SK-N-SH (cell line): Measurements from ENCODE around the gene LLGL2. TPM values are rescaled to one million over a fixed set of nuclear protein-coding genes. Genes with fewer than 3 reads are reported as not detected.

ENCODE experiments used
- CTCF ChIA-PET: fragments of 300-600, 350-600 bp; formaldehyde crosslinking; extraction: SDS; loops from one replicate; lab custom pipeline; 2021; lab: Yijun Ruan, JAX
- POLR2A ChIA-PET: fragments of 350-600 bp; sonication (Branson Sonifier 250); formaldehyde crosslinking; extraction: SDS; loops from one replicate; lab custom pipeline; 2020; ENCODE audit warnings: antibody characterized with exemption, inconsistent platforms; lab: Yijun Ruan, JAX
- DNase-seq: peaks from one replicate; pipeline ENCODE4 v3.0.0; 2012
- H2AFZ ChIP-seq: fragments of 200-600 bp; sonication (generic); 2 replicates; pipeline ENCODE4 v1.8.1; 2016; ENCODE audit warnings: antibody characterized with exemption, mild to moderate bottlenecking, low read depth
- H3F3A ChIP-seq: fragments of 200-600 bp; sonication (generic); replicated peaks from 2 replicates; pipeline ENCODE3; 2016; ENCODE audit warnings: antibody characterized with exemption, mild to moderate bottlenecking; ENCODE audit not compliant: insufficient read depth
- H3K27ac ChIP-seq, 2 experiments: fragments of 200-500 bp in 1 of 2; fragments of 200-600 bp in 1 of 2; sonication (Bioruptor generic) in 1 of 2; sonication (generic), shearing (Covaris generic) in 1 of 2; 2 replicates each; pipeline versions ENCODE4 v1.5.1 to v1.6.1; 2014 to 2016; ENCODE audit warnings: low read depth in 2 of 2, inconsistent platforms in 1 of 2, low read length in 1 of 2, mild to moderate bottlenecking in 1 of 2, mixed read lengths in 1 of 2
- H3K27me3 ChIP-seq: fragments of 200-600 bp; sonication (generic), shearing (Covaris generic); 2 replicates; pipeline ENCODE4 v1.6.1; 2016; ENCODE audit warnings: mixed run types; ENCODE audit not compliant: insufficient read depth
- H3K36me3 ChIP-seq, 2 experiments: fragments of 200-500 bp in 1 of 2; fragments of 200-600 bp in 1 of 2; sonication (Bioruptor generic) in 1 of 2; sonication (generic) in 1 of 2; replicated peaks in 1 of 2; 2 replicates each; pipeline versions ENCODE3 to v1.5.1; 2014 to 2016; ENCODE audit warnings: low read length in 1 of 2, mild to moderate bottlenecking in 1 of 2; ENCODE audit not compliant: insufficient read depth in 2 of 2, control insufficient read depth in 1 of 2
- H3K4me1 ChIP-seq, 2 experiments: fragments of 200-500 bp in 1 of 2; fragments of 200-600 bp in 1 of 2; sonication (Bioruptor generic) in 1 of 2; sonication (generic), shearing (Covaris generic) in 1 of 2; 2 replicates each; pipeline versions ENCODE4 v1.5.1 to v1.6.1; 2014 to 2016; ENCODE audit warnings: low read depth in 1 of 2, low read length in 1 of 2, mixed run types in 1 of 2; ENCODE audit not compliant: insufficient read depth in 2 of 2, control insufficient read depth in 1 of 2
- H3K4me2 ChIP-seq: fragments of 200-600 bp; sonication (generic), shearing (Covaris generic); 2 replicates; pipeline ENCODE4 v1.6.1; 2017; ENCODE audit warnings: mixed run types
- H3K4me3 ChIP-seq, 2 experiments: fragments of 200-500 bp in 1 of 2; fragments of 200-600 bp in 1 of 2; sonication (Bioruptor generic) in 1 of 2; sonication (generic), shearing (Covaris generic) in 1 of 2; 2 replicates each; pipeline versions ENCODE4 v1.5.1 to v1.8.1; 2014 to 2016; ENCODE audit warnings: low read depth in 2 of 2, inconsistent platforms in 1 of 2, low read length in 1 of 2, mild to moderate bottlenecking in 1 of 2, mixed read lengths in 1 of 2, moderate library complexity in 1 of 2
- H3K79me2 ChIP-seq: fragments of 200-600 bp; sonication (generic); 2 replicates; pipeline ENCODE4 v1.8.1; 2017; ENCODE audit warnings: mild to moderate bottlenecking; ENCODE audit not compliant: insufficient read depth
- H3K9ac ChIP-seq: fragments of 200-600 bp; sonication (generic); 2 replicates; pipeline ENCODE4 v1.6.1; 2017; ENCODE audit warnings: mixed run types
- H3K9me2 ChIP-seq: fragments of 200-600 bp; sonication (generic); 2 replicates; pipeline ENCODE4 v1.6.1; 2017; ENCODE audit warnings: mixed run types
- H3K9me3 ChIP-seq: fragments of 200-600 bp; sonication (generic); 2 replicates; pipeline ENCODE4 v1.6.1; 2017; ENCODE audit warnings: mixed run types, mild to moderate bottlenecking, moderate library complexity
- H4K20me1 ChIP-seq: fragments of 200-600 bp; sonication (generic); 2 replicates; pipeline ENCODE4 v1.6.1; 2017; ENCODE audit warnings: mild to moderate bottlenecking, mixed run types; ENCODE audit not compliant: insufficient read depth
- CHD2 ChIP-seq: fragments of 150-350 bp; IDR thresholded peaks from 2 replicates; pipeline ENCODE4 v1.6.1; 2018; ENCODE audit warnings: low read length; ENCODE audit not compliant: partially characterized antibody
- EP300 ChIP-seq, 2 experiments: IDR thresholded peaks; 2 replicates each; pipeline versions ENCODE4 v1.4.0 to v1.6.1; 2012; ENCODE audit warnings: borderline replicate concordance in 1 of 2, low read depth in 1 of 2, low read length in 1 of 2
- FOXJ3 ChIP-seq: sonication (generic); formaldehyde crosslinking; IDR thresholded peaks from 2 replicates; pipeline ENCODE4 v1.5.1; 2020; ENCODE audit warnings: mild to moderate bottlenecking, missing genetic modification reagents
- RXRA ChIP-seq: IDR thresholded peaks from 2 replicates; pipeline ENCODE4 v1.4.0; 2012; ENCODE audit warnings: low read depth, mild to moderate bottlenecking, borderline replicate concordance
- TCF12 ChIP-seq: IDR thresholded peaks from 2 replicates; pipeline ENCODE4 v1.4.0; 2012
- TEAD4 ChIP-seq: IDR thresholded peaks from 2 replicates; pipeline ENCODE4 v1.4.0; 2012; ENCODE audit warnings: mild to moderate bottlenecking, borderline replicate concordance; ENCODE audit not compliant: insufficient read depth
- WGBS: methylation state at CpG from one replicate; pipeline ENCODE4 v1.1.6; 2017; ENCODE audit warnings: low lambda C conversion rate; 5-methylcytosine and 5-hydroxymethylcytosine counted together
- polyA plus RNA-seq, 3 experiments: library from polyadenylated mRNA; depleted of rRNA; stranded (reverse); fragments of >200 nt; gene quantifications; 2 replicates each; pipeline ENCODE4 v1.2.3, GENCODE V29; 2012
- TF ChIP-seq, protein P1 (sequence below): IDR thresholded peaks from 2 replicates; pipeline ENCODE4 v1.4.0; 2012; ENCODE audit warnings: low read depth, borderline replicate concordance
- TF ChIP-seq, protein P2 (sequence below): IDR thresholded peaks from 2 replicates; pipeline ENCODE4 v1.6.1; 2012; ENCODE audit warnings: mild to moderate bottlenecking, low read depth, low read length, moderate library complexity

Gene LLGL2
- polyA plus RNA-seq, 1 of the 3 experiments (the other 2 are of a cell fraction) = 6.7 TPM

DNA sequence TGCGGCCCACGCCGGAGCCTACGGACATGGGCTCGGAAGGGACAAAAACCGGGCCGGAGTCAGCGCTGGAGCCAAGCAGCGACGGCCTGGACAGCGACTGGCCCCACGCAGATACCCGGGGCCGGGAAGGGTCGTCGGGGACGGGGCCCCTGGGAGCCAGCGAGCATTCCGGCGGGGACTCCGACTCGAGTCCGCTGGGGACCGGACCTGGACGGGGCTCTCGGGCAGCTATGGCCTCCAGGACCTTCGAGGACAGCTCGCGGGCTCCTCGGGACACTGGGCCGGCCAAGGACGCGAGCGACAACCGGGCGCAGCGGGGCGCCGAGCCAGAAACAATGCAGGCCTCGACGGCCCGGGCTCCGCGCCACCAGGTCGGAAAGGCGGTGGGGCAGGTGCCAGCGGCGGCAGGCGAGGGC is 63.1 kb downstream of the LLGL2 start:
- TF ChIP-seq RXRA (no peak), FOXJ3 (no peak), TEAD4 (no peak), CHD2 (no peak), EP300 (IDR thresholded peaks at IDR 0.05; ENCODE audit: borderline replicate concordance in 1 of 2, low read depth in 1 of 2, low read length in 1 of 2) (no peak), TCF12 (no peak)
- TF ChIP-seq, protein P1, sequence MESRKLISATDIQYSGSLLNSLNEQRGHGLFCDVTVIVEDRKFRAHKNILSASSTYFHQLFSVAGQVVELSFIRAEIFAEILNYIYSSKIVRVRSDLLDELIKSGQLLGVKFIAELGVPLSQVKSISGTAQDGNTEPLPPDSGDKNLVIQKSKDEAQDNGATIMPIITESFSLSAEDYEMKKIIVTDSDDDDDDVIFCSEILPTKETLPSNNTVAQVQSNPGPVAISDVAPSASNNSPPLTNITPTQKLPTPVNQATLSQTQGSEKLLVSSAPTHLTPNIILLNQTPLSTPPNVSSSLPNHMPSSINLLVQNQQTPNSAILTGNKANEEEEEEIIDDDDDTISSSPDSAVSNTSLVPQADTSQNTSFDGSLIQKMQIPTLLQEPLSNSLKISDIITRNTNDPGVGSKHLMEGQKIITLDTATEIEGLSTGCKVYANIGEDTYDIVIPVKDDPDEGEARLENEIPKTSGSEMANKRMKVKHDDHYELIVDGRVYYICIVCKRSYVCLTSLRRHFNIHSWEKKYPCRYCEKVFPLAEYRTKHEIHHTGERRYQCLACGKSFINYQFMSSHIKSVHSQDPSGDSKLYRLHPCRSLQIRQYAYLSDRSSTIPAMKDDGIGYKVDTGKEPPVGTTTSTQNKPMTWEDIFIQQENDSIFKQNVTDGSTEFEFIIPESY = no peak
- TF ChIP-seq, protein P2, sequence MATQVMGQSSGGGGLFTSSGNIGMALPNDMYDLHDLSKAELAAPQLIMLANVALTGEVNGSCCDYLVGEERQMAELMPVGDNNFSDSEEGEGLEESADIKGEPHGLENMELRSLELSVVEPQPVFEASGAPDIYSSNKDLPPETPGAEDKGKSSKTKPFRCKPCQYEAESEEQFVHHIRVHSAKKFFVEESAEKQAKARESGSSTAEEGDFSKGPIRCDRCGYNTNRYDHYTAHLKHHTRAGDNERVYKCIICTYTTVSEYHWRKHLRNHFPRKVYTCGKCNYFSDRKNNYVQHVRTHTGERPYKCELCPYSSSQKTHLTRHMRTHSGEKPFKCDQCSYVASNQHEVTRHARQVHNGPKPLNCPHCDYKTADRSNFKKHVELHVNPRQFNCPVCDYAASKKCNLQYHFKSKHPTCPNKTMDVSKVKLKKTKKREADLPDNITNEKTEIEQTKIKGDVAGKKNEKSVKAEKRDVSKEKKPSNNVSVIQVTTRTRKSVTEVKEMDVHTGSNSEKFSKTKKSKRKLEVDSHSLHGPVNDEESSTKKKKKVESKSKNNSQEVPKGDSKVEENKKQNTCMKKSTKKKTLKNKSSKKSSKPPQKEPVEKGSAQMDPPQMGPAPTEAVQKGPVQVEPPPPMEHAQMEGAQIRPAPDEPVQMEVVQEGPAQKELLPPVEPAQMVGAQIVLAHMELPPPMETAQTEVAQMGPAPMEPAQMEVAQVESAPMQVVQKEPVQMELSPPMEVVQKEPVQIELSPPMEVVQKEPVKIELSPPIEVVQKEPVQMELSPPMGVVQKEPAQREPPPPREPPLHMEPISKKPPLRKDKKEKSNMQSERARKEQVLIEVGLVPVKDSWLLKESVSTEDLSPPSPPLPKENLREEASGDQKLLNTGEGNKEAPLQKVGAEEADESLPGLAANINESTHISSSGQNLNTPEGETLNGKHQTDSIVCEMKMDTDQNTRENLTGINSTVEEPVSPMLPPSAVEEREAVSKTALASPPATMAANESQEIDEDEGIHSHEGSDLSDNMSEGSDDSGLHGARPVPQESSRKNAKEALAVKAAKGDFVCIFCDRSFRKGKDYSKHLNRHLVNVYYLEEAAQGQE = no peak
- POLR2A ChIA-PET = interaction anchor here (0.5 kb wide), 1 partner anchor 277 kb away, joined by 4 read pairs; no protein-coding TSS in a partner anchor
- H3K4me1 ChIP-seq = peaks cover 0 to 16% of the 10 kb centered on the region in 2 experiments; a peak in 1 of 4 replicates
- no peaks in the 10 kb centered on the region for H3K9me3 ChIP-seq
- H3K27me3 ChIP-seq = no peaks in the 10 kb centered on the region
- H3K4me3 ChIP-seq = peak overlapping the region; percentile 27 to 41; a peak in 3 of 4 replicates
- H3K9ac ChIP-seq = no peak overlapping the region
- H3K4me2 ChIP-seq = peak overlapping the region; percentile 93; the same call in 1 of the 2 replicates
- H3K79me2 ChIP-seq = no peaks in the 10 kb centered on the region
- no peak for DNase-seq
- 64% methylated on average over 26 of the region's 49 CpGs for WGBS
- CTCF ChIA-PET = interaction anchor here (0.8 to 2.9 kb wide), 12 partner anchors 9 to 161 kb away, joined by 3 to 12 read pairs (median 4); partner anchors contain the start of genes SMIM5 and TSEN54
- no peaks in the 10 kb centered on the region for H3F3A ChIP-seq
- no peaks in the 10 kb centered on the region for H3K36me3 ChIP-seq
- no peaks in the 10 kb centered on the region for H3K9me2 ChIP-seq
- peak overlapping the region; percentile 56; the same call in 1 of the 2 replicates for H2AFZ ChIP-seq
- no peaks in the 10 kb centered on the region for H4K20me1 ChIP-seq
- no peak overlapping the region; a peak in 1 of 4 replicates for H3K27ac ChIP-seq
